HG03565 (cell line): ENCODE data around the gene HIKESHI.
"Not testable (repeated sequence)": the region's sequence is repeated elsewhere in the genome, so short reads cannot be mapped to it uniquely, and the experiment has no call there.

ENCODE experiments used
- ATAC-seq: cut with Tn5 transposase; IDR thresholded peaks from one replicate; pipeline ENCODE4 v1.9.1; 2021; ENCODE audit warnings: mild to moderate bottlenecking, moderate library complexity; ENCODE audit not compliant: unreplicated experiment

The HIKESHI gene

GRCh38 chr11:86302092-86302793, at the start of gene HIKESHI:
Gene HIKESHI, plus strand, starts transcription at chr11:86302240. Its CDS starts 209 bp downstream, at chr11:86302449.
- peak; percentile 99 for ATAC-seq

DNA sequence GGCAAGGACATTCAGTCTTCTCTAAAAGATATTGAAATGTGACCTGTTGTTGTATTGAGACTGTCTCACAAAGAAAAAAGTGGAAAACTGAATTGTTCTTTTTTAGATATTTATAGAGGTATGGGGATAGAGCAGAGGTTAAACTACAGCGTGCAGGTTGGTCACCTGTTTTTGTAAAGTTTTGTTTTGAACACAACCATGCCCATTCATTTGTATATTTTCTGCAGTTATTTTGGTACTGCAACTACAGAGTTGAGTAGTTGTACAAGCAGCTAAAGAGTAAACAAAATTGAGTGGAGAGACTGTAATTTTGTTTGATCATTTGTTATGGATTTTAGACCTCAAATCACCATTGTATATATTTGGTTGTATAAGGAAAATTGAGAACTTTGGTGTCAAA, 46.1 kb upstream of the HIKESHI start:
- peak; percentile 90 for ATAC-seq

- ATAC-seq: no peak
Observed at GRCh38 chr11:86256608-86257007, 45.4 kb upstream of the HIKESHI start.

DNA sequence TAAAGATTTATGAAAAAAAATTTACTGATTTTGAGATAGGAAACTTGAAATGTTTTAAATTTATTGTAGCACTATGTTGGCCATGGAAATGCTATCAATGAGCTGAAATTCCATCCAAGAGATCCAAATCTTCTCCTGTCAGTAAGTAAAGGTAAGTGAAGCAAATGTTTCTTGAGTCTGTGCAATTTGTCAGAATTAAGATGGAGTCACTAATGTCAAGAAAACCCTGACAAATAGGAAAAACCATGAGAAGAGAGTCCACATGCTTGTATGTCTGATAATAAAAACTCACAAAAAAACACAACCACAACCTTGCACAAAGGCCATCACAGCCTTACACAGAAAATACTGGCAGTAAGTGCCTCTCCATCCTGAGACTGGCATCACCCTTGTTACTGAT, 44.6 kb upstream of the HIKESHI start:
- ATAC-seq: no peak

GRCh38 chr11:86259730-86260129, 42.3 kb upstream of the HIKESHI start:
- ATAC-seq: no peak

GRCh38 chr11:86261328-86261727, 40.7 kb upstream of the HIKESHI start:
- no peak for ATAC-seq

- no peak for ATAC-seq
Observed at GRCh38 chr11:86262387-86262786, 39.7 kb upstream of the HIKESHI start.

DNA sequence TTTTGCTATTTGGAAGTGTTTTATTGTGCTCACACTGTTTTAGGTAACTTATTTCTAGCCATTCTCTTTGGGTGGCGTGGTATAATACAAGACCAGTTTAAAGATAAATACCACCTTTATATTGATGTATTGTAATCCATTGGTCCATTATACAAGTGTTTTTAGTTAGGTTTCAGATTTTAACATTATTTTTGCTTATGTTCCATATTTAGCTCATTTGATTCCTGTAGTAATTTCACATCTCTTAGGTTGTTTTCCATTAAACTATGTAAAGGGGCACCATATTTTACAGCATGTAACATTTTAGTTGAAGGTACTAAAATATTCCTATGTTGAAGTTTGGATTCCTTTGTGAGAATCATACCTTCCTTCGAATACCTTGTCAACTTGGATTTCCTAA, 37.4 kb upstream of the HIKESHI start:
- ATAC-seq: no peak

DNA sequence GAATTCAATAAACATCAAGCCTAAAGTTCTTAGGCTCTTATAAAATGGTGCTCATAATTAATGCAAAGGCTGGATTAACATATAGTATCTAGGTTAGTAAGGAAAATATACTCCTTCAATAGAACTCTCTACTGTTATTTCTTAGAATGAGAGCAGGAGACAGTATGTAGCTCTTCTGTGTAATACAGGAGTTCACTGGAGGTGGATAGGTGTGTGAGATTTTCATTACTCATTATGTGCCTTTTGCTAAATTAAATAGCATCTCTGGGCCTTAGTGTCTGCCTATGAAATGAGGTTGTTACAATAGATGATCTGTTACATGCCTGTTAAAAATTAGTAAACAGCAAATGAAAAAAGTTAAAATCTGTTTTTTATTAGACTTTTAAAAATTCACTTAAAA, 36.8 kb upstream of the HIKESHI start:
- ATAC-seq: no peak

DNA sequence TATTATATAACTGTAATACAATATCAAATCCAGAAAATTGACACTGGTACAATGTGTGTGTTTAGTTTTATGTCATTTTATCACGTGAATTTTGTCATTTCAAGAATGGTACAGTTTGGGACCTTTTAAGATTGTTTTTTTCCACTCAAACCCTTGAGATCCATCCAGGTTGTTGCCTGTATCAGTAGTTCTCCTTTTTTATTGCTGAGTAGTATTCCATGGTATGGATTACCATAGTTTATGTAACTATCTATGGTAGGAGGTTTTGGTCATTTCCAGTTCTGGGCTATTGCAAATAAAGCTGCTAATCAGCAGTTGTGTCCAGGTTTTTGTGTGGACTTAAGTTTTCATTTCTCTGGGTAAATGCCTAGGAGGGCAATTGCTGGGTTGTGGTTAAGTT, 32.4 kb upstream of the HIKESHI start:
- ATAC-seq: no peak

GRCh38 chr11:86274503-86274902, 27.5 kb upstream of the HIKESHI start:
- ATAC-seq: no peak

GRCh38 chr11:86274999-86275398, 27.0 kb upstream of the HIKESHI start:
- no peak for ATAC-seq

- no peak for ATAC-seq
Observed at GRCh38 chr11:86275493-86276370, 26.3 kb upstream of the HIKESHI start.

GRCh38 chr11:86277741-86278140, 24.3 kb upstream of the HIKESHI start:
- no peak for ATAC-seq

- ATAC-seq: no peak
Observed at GRCh38 chr11:86278226-86278625, 23.8 kb upstream of the HIKESHI start.

DNA sequence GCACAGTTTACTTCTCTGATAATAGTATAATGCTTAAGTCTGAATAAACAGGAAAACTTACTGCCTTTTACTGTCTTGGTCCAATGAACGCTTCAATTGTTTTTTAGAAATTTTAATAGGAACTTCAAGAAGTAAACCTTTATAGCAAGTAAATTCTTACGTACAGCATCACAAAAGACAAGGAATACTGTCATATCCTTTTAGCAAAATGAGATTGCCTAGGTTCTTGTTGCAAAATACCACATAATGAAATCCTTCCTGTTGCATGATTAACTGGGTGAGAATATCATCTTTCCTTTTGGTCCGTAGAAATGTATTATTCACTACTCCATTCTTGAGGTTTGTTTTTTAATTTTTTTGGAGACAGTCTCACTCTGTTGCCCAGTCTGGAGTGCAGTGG, 22.3 kb upstream of the HIKESHI start:
- ATAC-seq: no peak

- ATAC-seq: no peak
Observed at GRCh38 chr11:86287468-86287796, 14.6 kb upstream of the HIKESHI start.

DNA sequence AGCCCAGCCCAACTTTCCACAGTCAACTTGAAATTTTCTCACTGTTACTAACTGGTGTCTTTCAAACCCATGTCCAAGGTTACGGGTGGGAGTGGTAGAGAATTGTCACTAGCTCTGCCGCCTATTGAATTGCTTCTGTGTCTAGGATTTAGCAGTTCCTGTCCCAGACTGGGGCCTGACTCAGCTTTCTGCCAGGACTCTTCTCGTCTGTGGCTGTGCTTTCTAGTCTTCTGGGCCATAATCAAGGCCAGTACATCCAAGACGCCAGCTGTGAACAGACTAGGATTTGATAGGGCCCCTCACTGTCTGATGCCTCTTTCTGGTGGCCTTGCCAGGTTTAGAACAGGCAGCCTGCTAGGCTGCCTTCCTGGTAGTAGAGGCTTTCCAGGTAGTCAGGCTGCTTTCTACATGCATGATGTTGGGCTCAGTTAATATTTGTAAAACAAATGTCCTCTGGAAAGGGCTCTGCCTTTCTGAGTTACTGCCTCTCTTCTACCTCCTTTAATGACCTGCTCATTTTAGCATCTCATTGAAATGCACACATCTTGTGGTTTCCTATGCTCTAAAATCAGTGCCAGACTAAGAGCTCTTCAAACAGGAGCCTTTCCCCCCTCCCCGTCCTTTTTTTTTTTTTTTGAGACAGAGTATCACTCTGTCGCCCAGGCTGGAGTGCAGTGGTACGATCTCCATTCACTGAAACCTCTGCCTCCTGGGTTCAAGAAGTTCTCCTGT, 13.1 kb upstream of the HIKESHI start:
- ATAC-seq: no peak

DNA sequence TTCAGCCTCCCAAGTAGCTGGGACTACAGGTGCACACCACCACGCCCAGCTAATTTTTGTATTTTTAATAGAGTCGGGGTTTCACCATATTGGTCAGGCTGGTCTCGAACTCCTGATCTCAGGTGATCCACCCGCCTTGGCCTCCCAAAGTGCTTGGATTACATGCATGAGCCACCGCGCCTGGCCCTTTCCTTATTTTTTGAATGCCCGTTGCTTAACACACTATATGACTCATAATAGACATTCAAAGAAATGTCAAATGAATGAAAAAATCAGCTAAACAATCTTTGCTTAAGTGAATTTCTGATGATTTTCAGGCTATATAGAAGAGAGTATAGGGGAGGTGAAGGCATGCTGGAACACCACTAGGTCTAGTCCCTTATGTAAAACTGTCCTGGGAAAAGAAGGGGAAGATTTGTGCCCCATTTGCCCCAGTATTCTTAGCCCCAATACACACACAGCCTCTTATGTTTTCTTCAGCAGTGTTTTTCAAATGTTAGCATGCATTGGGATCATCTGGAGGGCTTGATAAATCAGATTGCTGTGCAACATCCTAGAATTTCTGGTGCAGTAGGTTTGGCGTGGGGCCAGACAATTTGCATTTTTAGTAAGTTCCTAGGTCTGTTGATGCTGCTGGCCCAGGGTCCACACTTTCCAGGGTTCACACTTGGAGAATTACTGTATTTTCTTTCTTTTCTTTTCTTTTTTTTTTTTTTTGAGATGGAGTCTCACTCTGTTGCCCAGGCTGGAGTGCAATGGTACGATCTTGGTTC, 12.3 kb upstream of the HIKESHI start:
- ATAC-seq: not testable (repeated sequence)

DNA sequence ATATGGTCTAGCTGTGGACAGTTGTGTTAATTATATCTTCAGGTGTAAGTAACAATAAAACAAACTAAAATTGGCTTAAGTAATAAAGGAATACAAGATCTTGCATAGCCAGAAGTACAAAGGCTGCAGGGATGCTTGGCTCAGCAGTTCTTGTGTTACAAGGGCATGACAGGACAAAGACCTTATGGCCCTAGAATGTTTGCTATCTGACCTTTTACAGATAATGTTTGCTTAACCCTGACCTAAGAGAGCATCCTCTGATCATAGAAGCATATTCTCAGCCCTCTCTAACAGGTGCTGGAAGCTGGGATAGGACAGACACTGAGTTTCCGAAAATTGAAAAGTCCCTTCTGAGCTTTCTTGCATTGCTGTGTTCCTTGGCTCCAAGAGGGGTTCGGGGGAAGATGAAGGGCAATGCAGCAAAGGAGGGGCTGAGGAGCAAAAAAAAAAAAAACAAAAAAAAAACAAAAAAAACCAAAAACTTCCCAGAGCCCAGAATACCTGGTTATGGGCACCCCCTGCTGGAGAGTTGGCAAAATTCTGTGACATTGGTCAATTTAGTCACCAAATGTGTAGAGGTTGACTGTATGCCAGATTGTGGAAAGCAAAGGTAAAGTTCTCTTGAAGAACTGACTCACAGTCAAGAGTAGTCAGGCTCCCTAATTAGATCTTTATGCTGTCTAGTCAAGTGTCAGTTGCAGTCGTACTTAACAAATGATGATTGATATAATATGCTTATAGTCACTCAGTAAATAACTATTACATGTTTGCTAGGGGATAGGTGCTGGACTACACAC, 10.4 kb upstream of the HIKESHI start:
- no peak for ATAC-seq
